Naive B cell (primary cell): Measurements from ENCODE around the gene RBM8A. TPM values are rescaled to one million over a fixed set of nuclear protein-coding genes. Genes with fewer than 3 reads are reported as not detected.

ENCODE experiments used
- ATAC-seq, 2 donors: fragments of 150-1000 bp; cut with Tn5 transposase; 2 replicates each; pipeline ENCODE4 v1.10.0; 2021; ENCODE audit warnings: low read depth in 2 of 2, mild to moderate bottlenecking in 2 of 2, moderate library complexity in 2 of 2
- DNase-seq: peaks from one replicate; pipeline ENCODE4 v3.0.0; 2022
- H3K27ac Mint-ChIP-seq, 6 donors: one replicate each; pipeline ENCODE4 v1.8.0; 2020 to 2022; ENCODE audit warnings: mild to moderate bottlenecking in 6 of 6, mixed read lengths in 6 of 6, moderate library complexity in 5 of 6, inconsistent platforms in 2 of 6
- H3K27me3 Mint-ChIP-seq, 3 donors: one replicate each; pipeline ENCODE4 v1.8.0; 2021 to 2022; ENCODE audit warnings: mixed read lengths in 3 of 3, mild to moderate bottlenecking in 1 of 3
- H3K36me3 Mint-ChIP-seq, 2 donors: one replicate each; pipeline ENCODE4 v1.8.0; 2020 to 2022; ENCODE audit warnings: mixed read lengths in 2 of 2, inconsistent platforms in 1 of 2, mild to moderate bottlenecking in 1 of 2
- H3K4me1 Mint-ChIP-seq, 3 donors: one replicate each; pipeline ENCODE4 v1.8.0; 2020 to 2022; ENCODE audit warnings: mixed read lengths in 3 of 3, inconsistent platforms in 1 of 3, mild to moderate bottlenecking in 1 of 3, moderate library complexity in 1 of 3
- H3K4me3 Mint-ChIP-seq, 8 donors: one replicate each; pipeline ENCODE4 v1.8.0; 2020 to 2022; ENCODE audit warnings: mild to moderate bottlenecking in 8 of 8, mixed read lengths in 8 of 8, moderate library complexity in 8 of 8, inconsistent platforms in 2 of 8
- H3K9me3 Mint-ChIP-seq, 7 donors: one replicate each; pipeline ENCODE4 v1.8.0; 2020 to 2022; ENCODE audit warnings: mixed read lengths in 7 of 7, mild to moderate bottlenecking in 5 of 7, inconsistent platforms in 2 of 7, moderate library complexity in 1 of 7
- polyA plus RNA-seq, 6 donors: library from polyadenylated mRNA; unstranded; fragments of 300-500 nt; fragmentation: Illumina TruSeq; gene quantifications; one replicate each; pipeline ENCODE4 v1.2.3, GENCODE V29; 2021; ENCODE audit warnings: low read depth in 6 of 6

The RBM8A gene
- 100 to 1,000 TPM; 140 to 220 (median 158) TPM for polyA plus RNA-seq

GRCh38 chr1:145927063-145927886, at the start of gene RBM8A:
RBM8A (minus strand) TSS chr1:145927484; CDS start chr1:145927426, 58 bp downstream.
- Mint-ChIP-seq H3K27ac (peak within 1 kb of the TSS in 3 of 6 donors; percentile 47 to 94 (median 54)), H3K36me3 (peaks cover 0 to 6% of the 10 kb centered on the region in 2 donors), H3K9me3 (no peaks in the 10 kb centered on the region), H3K27me3 (no peaks in the 10 kb centered on the region), H3K4me3 (peak within 1 kb of the TSS in 2 of 8 donors; percentile 78 to 81), H3K4me1 (peaks cover 14 to 32% (median 26%) of the 10 kb centered on the region in 3 donors)
- ATAC-seq (peak; percentile 95 to 96), DNase-seq (peak; percentile 96)

- no peak for ATAC-seq
- Mint-ChIP-seq H3K4me1 (peaks cover 0 to 21% (median 6%) of the 10 kb centered on the region in 3 donors), H3K4me3 (peak overlapping the region in 1 of 8 donors; percentile 56), H3K36me3 (peaks cover 0 to 8% of the 10 kb centered on the region in 2 donors), H3K27me3 (no peaks in the 10 kb centered on the region), H3K9me3 (no peaks in the 10 kb centered on the region), H3K27ac (peak overlapping the region in 1 of 6 donors; percentile 61)
- DNase-seq, result no peak
These were observed 49.7 kb upstream of the RBM8A start for GRCh38 chr1:145977016-145977415.

- H3K4me1 Mint-ChIP-seq, result peaks cover 3 to 13% (median 6%) of the 10 kb centered on the region in 3 donors
- no peaks in the 10 kb centered on the region for H3K9me3 Mint-ChIP-seq
- H3K4me3 Mint-ChIP-seq, result no peak overlapping the region
- peaks cover 0 to 8% of the 10 kb centered on the region in 2 donors for H3K36me3 Mint-ChIP-seq
- ATAC-seq (no peak), DNase-seq (no peak)
- no peaks in the 10 kb centered on the region for H3K27me3 Mint-ChIP-seq
- H3K27ac Mint-ChIP-seq, result peak overlapping the region in 3 of 6 donors; percentile 28 to 72 (median 47)
These were observed 47.9 kb upstream of the RBM8A start for GRCh38 chr1:145975216-145975615.

- H3K4me3 Mint-ChIP-seq, result no peak overlapping the region
- ATAC-seq (no peak), DNase-seq (no peak)
- no peaks in the 10 kb centered on the region for H3K9me3 Mint-ChIP-seq
- H3K27me3 Mint-ChIP-seq, result no peaks in the 10 kb centered on the region
- peaks cover 6 to 13% (median 6%) of the 10 kb centered on the region in 3 donors for H3K4me1 Mint-ChIP-seq
- H3K27ac Mint-ChIP-seq, result peak overlapping the region in 2 of 6 donors; percentile 47 to 79
- H3K36me3 Mint-ChIP-seq, result peaks cover 0 to 8% of the 10 kb centered on the region in 2 donors
These were observed 47.4 kb upstream of the RBM8A start for GRCh38 chr1:145974721-145975120.

DNA sequence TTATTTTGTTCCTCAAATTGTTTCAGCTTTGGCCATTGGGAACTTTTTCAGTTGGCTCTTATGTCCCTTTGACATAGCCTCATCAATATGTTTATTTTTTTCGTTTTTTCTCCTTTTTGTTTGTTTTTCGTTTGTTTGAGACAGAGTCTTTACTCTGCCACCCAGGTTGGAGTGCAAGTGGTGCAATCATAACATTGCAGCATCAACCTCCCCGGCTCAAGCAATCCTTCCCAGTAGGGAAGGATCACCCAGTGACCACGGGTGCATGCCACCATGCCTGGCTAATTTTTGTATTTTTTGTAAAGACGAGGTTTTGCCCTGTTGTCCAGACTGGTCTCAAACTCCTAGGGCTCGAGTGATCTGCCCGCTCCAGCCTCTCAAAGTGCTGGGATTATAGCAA, 45.3 kb upstream of the RBM8A start:
- DNase-seq, result no peak
- peaks cover 11 to 16% (median 16%) of the 10 kb centered on the region in 3 donors for H3K4me1 Mint-ChIP-seq

DNA sequence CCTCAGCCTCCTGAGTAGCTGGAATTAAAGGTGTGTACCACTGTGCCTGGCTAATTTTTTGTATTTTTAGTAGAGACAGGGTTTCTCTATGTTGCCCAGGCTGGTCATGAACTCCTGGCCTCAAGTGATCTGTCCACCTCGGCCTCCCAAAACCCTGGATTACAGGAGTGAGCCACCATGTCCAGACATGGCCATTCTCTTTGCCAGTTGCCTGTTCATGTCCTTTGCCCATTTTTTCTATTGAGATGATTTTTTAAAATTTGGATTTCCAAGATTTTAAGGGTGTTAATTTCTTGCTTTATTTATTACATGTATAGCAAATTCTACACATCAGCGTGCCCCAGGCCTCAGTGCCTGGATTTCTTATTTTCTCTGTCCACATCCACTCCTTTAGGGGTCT, 40.0 kb upstream of the RBM8A start:
- Mint-ChIP-seq H3K4me1 (peaks cover 31 to 49% (median 36%) of the 10 kb centered on the region in 3 donors), H3K9me3 (peaks cover 0 to 3% (median 0%) of the 10 kb centered on the region in 7 donors), H3K4me3 (peak overlapping the region in 1 of 8 donors; percentile 75), H3K27ac (peak overlapping the region in 2 of 6 donors; percentile 63 to 67), H3K27me3 (no peaks in the 10 kb centered on the region), H3K36me3 (peaks cover 0 to 6% of the 10 kb centered on the region in 2 donors)
- DNase-seq, result no peak
- no peak for ATAC-seq

More for the DNA sequence above, 45.3 kb upstream of the RBM8A start:
- Mint-ChIP-seq H3K27ac (peak overlapping the region in 2 of 6 donors; percentile 11 to 66), H3K27me3 (no peaks in the 10 kb centered on the region), H3K36me3 (peaks cover 3 to 8% of the 10 kb centered on the region in 2 donors), H3K4me3 (no peak overlapping the region), H3K9me3 (peaks cover 0 to 2% (median 0%) of the 10 kb centered on the region in 7 donors)
- ATAC-seq, result no peak

- Mint-ChIP-seq H3K36me3 (peaks cover 0 to 6% of the 10 kb centered on the region in 2 donors), H3K4me3 (peak overlapping the region; percentile 92 to 99 (median 98)), H3K27me3 (no peaks in the 10 kb centered on the region), H3K9me3 (peaks cover 0 to 3% (median 0%) of the 10 kb centered on the region in 7 donors), H3K4me1 (peaks cover 45 to 61% (median 53%) of the 10 kb centered on the region in 3 donors), H3K27ac (peak overlapping the region; percentile 87 to 99 (median 94))
- no peak for DNase-seq
- ATAC-seq, result no peak
These were observed 37.9 kb upstream of the RBM8A start for GRCh38 chr1:145965119-145965744.

DNA sequence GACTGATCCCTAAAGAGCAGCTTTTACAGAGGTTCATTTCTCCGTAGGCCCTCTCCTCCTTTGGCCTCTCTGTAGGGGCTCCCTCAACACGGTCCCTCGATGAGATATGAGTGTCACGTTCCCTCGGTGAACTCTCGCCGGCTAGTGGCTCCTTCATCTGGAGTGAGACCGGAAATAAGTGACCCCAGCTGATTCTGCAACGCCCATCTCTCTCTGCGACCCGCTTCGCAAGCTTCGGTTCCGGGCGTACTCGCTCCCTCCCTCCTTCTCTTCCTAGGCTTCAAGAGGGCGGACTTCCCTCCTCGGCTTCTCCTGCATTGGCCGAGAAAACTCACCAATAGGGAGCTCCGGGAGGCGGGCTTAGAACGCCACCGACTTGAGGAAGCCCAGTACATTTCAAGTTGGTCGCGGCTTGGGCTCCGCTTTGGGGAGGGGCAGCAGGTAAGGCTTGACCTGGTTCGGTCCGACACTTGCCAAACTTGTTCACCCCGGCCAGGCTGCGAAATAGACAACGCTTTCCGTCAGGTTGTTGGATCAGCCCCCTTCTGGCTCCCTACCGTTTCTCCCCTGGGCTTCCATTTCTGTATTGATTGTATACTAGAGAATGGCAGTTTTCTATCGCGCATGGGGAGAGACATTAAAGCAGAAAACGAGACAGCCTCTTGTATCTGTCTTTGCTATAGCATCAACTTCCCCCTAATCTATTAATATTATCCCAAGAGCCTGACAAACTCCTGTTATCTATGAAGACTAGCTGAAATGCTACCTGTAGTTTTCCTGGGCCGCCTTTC, 37.2 kb upstream of the RBM8A start, which contains the start of the genes ANKRD34A and POLR3GL:
TSS of gene ANKRD34A (minus strand) at position 248 of the 791 bp plus-strand sequence. CDS start 2,816 bp downstream, outside the sequence.
TSS of gene POLR3GL (plus strand) at position 363 of the 791 bp plus-strand sequence. CDS start 10,176 bp downstream, outside the sequence.
- Mint-ChIP-seq H3K27ac (peak within 1 kb of the TSS; percentile 87 to 99 (median 94)), H3K27me3 (no peaks in the 10 kb centered on the region), H3K4me3 (peak within 1 kb of the TSS; percentile 92 to 99 (median 98)), H3K36me3 (peaks cover 0 to 6% of the 10 kb centered on the region in 2 donors), H3K9me3 (peaks cover 0 to 3% (median 0%) of the 10 kb centered on the region in 7 donors), H3K4me1 (peaks cover 51 to 64% (median 56%) of the 10 kb centered on the region in 3 donors)
- peak; percentile 91 for DNase-seq
- peak; percentile 89 to 91 for ATAC-seq

DNA sequence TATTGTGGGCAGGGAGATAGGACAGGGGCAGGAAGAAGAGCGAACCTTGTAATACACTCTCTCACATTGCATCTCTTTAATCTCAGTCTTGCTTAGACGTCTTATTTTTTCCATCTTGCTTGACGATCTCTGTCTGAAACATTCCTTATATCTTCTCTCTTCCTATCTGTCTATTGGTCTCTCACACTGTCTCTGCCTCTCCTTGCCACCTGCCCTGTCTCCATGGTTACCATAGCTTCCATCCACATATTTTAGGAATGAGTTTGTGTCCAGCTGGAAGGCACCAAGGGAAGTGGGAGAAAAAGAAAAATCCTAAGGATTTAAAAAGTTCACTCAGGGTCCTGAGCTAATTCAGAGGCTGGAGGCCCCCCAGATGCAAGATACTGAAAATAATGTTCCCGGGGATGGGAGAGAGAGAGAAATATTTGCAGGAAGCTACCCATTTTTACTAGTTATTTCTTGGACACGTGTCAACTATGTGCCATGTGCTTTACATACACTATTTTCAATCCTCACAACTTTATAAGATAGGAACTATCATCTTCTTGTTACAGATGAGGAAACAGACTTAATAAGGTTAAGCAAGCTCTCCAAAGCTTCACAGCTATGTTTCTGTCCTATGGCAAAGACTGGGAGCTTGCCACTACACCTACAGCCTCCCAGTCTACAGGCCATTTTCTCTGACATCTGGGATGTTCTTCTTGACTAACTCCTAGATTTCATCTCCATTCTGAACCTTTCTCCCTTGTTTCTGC, 36.2 kb upstream of the RBM8A start:
- Mint-ChIP-seq H3K4me3 (peak overlapping the region; percentile 92 to 99 (median 98)), H3K4me1 (peaks cover 59 to 70% (median 62%) of the 10 kb centered on the region in 3 donors), H3K27me3 (no peaks in the 10 kb centered on the region), H3K9me3 (peaks cover 0 to 3% (median 0%) of the 10 kb centered on the region in 7 donors), H3K27ac (peak overlapping the region; percentile 84 to 97 (median 90)), H3K36me3 (peaks cover 0 to 6% of the 10 kb centered on the region in 2 donors)
- ATAC-seq (no peak), DNase-seq (no peak)

DNA sequence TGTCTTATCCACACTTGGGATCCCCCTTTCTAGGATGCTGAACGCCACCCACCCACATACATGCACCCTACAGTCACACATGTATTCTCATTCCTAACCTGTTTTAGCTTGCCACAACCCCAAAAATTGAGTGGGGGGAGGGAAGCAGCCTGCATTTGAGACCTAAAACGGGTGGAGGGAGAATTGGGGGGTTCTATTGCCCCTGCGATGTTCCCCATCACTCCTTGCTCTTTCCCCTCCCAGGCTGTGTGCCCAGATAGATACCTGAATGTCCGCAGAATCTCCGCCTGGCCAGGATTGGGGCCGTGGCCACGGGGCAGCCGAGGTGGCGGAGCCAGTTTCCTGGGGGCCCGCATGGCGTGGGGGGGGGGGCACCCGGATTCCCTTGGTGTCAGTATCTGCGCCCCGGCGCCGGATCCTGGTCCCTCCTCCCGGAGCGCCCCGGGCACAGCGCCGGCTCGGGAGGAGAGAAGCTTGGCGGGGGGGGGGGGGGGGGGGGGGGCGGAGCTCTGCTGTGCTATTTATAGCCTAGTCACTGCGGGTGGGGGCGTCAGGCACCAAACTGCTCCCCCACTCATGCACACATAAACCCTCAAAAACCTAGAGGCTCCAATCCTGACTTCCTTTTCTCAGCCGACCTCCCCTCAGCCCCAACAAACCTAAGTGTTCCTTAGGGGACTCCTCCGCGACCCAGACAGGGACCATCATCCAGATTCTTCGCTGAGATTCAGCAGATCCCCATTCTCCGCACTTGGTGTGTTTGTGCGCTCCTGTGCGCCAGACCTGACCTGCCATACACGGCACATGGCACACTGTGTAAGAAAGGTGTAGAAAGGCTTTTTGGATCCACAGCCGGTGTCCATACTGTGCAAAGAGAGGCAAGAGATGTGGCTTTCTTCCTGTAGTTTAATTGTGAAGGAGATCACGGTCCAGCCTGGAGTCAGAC, 35.1 kb upstream of the RBM8A start:
- ATAC-seq (no peak), DNase-seq (no peak)
- Mint-ChIP-seq H3K36me3 (peaks cover 0 to 1% of the 10 kb centered on the region in 2 donors), H3K27ac (peak overlapping the region in 4 of 6 donors; percentile 36 to 89 (median 50)), H3K4me3 (peak overlapping the region; percentile 92 to 99 (median 98)), H3K27me3 (no peaks in the 10 kb centered on the region), H3K9me3 (no peaks in the 10 kb centered on the region), H3K4me1 (peaks cover 61 to 74% (median 65%) of the 10 kb centered on the region in 3 donors)
